Stimulated activated naive CD8-positive, alpha-beta T cell treated with anti-CD3 and anti-CD28 coated beads, Interleukin-15, Interleukin-2, amounts not matched to agents 100 ng/mL and 50 ng/mL, for 24 hours (primary cell): ENCODE measurements around the gene ZNF655.

Experiments
- H3K27ac Mint-ChIP-seq: one replicate; pipeline ENCODE4 v1.8.0; 2021; ENCODE audit warnings: mild to moderate bottlenecking, mixed read lengths
- H3K27me3 Mint-ChIP-seq: one replicate; pipeline ENCODE4 v1.8.0; 2021; ENCODE audit warnings: mixed read lengths
- H3K36me3 Mint-ChIP-seq: one replicate; pipeline ENCODE4 v1.8.0; 2021; ENCODE audit warnings: low read depth, mixed read lengths
- H3K4me1 Mint-ChIP-seq: one replicate; pipeline ENCODE4 v1.8.0; 2021; ENCODE audit warnings: low read depth, mixed read lengths
- H3K4me3 Mint-ChIP-seq: one replicate; pipeline ENCODE4 v1.8.0; 2021; ENCODE audit warnings: mild to moderate bottlenecking, mixed read lengths
- H3K9me3 Mint-ChIP-seq: one replicate; pipeline ENCODE4 v1.8.0; 2021; ENCODE audit warnings: mixed read lengths

Gene ZNF655

GRCh38 chr7:99615989-99616358, 57.5 kb downstream of the ZNF655 start:
- Mint-ChIP-seq H3K4me1 (peaks cover 56% of the 10 kb centered on the region), H3K27me3 (no peaks in the 10 kb centered on the region), H3K36me3 (peaks cover 35% of the 10 kb centered on the region), H3K27ac (peak overlapping the region; percentile 90), H3K9me3 (no peaks in the 10 kb centered on the region), H3K4me3 (peak overlapping the region; percentile 92)

DNA sequence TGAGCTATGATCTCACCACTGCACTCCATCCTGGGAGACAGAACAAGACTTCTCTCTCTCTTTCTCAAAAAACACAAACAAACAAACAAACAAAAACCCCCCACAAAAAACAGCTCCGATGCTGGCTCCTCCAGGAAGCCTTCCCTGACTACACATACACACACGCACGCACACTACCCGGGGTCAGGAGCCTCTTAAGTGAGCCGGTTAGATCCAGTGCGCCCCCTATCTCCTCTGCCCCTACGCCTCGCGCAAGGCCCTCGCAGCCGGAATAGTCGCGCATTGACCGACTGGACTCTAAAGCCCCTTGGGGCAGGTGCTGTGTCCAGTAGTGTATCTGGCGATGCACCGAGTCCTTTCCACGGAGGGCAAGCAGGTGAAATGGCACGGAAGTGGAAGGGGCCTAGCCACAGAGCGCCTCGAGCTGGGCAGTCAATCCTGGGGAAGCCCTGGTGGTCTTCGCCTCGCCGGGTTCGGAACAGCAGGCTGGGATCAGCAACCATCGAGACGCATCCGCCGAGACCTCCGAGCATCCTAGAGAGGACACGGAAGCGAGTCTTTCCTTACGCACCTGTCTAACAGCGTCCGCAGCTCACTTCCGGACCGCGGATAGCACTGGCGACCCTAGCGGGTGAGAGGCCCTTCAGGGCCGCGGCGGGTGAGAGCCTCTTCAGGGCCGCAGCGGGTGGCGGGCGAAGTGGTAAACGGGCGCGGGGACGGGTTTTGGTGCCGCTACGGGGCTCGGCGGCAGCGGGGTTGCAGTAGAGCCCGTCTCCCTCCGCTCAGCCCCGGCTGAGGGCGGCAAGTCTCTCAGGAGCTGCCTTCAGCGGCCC, 58.1 kb downstream of the ZNF655 start, which contains the start of gene ZSCAN25:
TSS of gene ZSCAN25 (plus strand) at position 588 of the 833 bp plus-strand sequence. CDS start 2,661 bp downstream, outside the sequence.
- Mint-ChIP-seq H3K4me3 (peak within 1 kb of the TSS; percentile 92), H3K27ac (peak within 1 kb of the TSS; percentile 90), H3K27me3 (no peaks in the 10 kb centered on the region), H3K4me1 (peaks cover 62% of the 10 kb centered on the region), H3K36me3 (peaks cover 41% of the 10 kb centered on the region), H3K9me3 (no peaks in the 10 kb centered on the region)

- no peaks in the 10 kb centered on the region for H3K27me3 Mint-ChIP-seq
- peak overlapping the region; percentile 92 for H3K4me3 Mint-ChIP-seq
- peaks cover 47% of the 10 kb centered on the region for H3K36me3 Mint-ChIP-seq
- peak overlapping the region; percentile 90 for H3K27ac Mint-ChIP-seq
- no peaks in the 10 kb centered on the region for H3K9me3 Mint-ChIP-seq
- peaks cover 69% of the 10 kb centered on the region for H3K4me1 Mint-ChIP-seq
Measured at GRCh38 chr7:99617192-99617781, 58.8 kb downstream of the ZNF655 start.

DNA sequence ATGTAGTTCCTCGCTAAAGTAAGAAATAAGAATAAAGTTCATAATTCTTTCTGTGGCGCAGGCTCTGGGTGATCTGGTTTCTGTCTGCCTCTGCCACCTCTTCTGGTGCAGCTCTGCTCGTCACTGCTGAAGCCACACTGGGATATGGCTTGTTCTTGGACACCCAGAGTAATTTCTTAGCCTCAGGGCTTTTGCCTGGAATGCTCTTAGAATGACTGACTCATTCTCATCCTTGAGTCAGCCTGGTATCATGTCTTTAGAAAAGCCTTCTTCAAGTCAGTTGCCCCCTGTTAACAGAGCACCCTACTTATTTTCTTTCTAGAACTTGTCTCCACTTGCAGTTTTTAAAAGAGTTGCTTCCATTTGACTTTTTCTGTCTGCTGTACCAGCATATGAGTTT, 60.3 kb downstream of the ZNF655 start:
- peak overlapping the region; percentile 92 for H3K4me3 Mint-ChIP-seq
- H3K27ac Mint-ChIP-seq = peak overlapping the region; percentile 90
- peaks cover 84% of the 10 kb centered on the region for H3K4me1 Mint-ChIP-seq
- H3K27me3 Mint-ChIP-seq = no peaks in the 10 kb centered on the region
- no peaks in the 10 kb centered on the region for H3K9me3 Mint-ChIP-seq
- peaks cover 62% of the 10 kb centered on the region for H3K36me3 Mint-ChIP-seq

- no peaks in the 10 kb centered on the region for H3K27me3 Mint-ChIP-seq
- peaks cover 90% of the 10 kb centered on the region for H3K4me1 Mint-ChIP-seq
- peak overlapping the region; percentile 92 for H3K4me3 Mint-ChIP-seq
- H3K27ac Mint-ChIP-seq = peak overlapping the region; percentile 90
- H3K36me3 Mint-ChIP-seq = peaks cover 71% of the 10 kb centered on the region
- H3K9me3 Mint-ChIP-seq = no peaks in the 10 kb centered on the region
Measured at GRCh38 chr7:99619571-99620130, 61.2 kb downstream of the ZNF655 start.

DNA sequence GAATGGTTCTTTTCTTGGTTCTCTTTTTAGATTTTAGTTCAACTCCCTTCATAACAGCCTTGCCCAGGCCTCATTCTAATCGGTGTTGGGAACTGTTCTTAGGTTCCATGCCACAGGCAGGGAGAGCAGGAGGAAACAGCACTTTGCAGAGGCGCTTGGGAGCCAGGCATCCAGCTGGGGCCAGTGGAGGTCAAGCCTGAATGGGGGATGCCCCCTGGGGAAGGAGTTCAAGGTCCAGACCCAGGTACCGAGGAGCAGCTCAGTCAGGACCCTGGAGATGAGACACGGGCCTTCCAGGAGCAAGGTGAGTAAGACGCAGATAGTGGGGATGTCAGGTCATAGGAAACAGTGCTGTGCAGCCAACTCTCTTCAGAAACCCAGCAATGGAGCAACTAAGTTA, 62.8 kb downstream of the ZNF655 start:
- no peak overlapping the region for H3K4me3 Mint-ChIP-seq
- peaks cover 87% of the 10 kb centered on the region for H3K36me3 Mint-ChIP-seq
- H3K4me1 Mint-ChIP-seq = peaks cover 93% of the 10 kb centered on the region
- H3K27ac Mint-ChIP-seq = peak overlapping the region; percentile 75
- H3K9me3 Mint-ChIP-seq = no peaks in the 10 kb centered on the region
- H3K27me3 Mint-ChIP-seq = no peaks in the 10 kb centered on the region

- H3K27me3 Mint-ChIP-seq = no peaks in the 10 kb centered on the region
- no peaks in the 10 kb centered on the region for H3K9me3 Mint-ChIP-seq
- H3K36me3 Mint-ChIP-seq = peaks cover 96% of the 10 kb centered on the region
- H3K4me3 Mint-ChIP-seq = peak overlapping the region; percentile 96
- H3K4me1 Mint-ChIP-seq = peaks cover 94% of the 10 kb centered on the region
- H3K27ac Mint-ChIP-seq = peak overlapping the region; percentile 100
Measured at GRCh38 chr7:99622596-99622995, 64.2 kb downstream of the ZNF655 start.

GRCh38 chr7:99623091-99623693, 64.8 kb downstream of the ZNF655 start:
- H3K9me3 Mint-ChIP-seq = no peaks in the 10 kb centered on the region
- H3K4me1 Mint-ChIP-seq = peaks cover 89% of the 10 kb centered on the region
- H3K27me3 Mint-ChIP-seq = no peaks in the 10 kb centered on the region
- peak overlapping the region; percentile 96 for H3K4me3 Mint-ChIP-seq
- peak overlapping the region; percentile 100 for H3K27ac Mint-ChIP-seq
- peaks cover 96% of the 10 kb centered on the region for H3K36me3 Mint-ChIP-seq

DNA sequence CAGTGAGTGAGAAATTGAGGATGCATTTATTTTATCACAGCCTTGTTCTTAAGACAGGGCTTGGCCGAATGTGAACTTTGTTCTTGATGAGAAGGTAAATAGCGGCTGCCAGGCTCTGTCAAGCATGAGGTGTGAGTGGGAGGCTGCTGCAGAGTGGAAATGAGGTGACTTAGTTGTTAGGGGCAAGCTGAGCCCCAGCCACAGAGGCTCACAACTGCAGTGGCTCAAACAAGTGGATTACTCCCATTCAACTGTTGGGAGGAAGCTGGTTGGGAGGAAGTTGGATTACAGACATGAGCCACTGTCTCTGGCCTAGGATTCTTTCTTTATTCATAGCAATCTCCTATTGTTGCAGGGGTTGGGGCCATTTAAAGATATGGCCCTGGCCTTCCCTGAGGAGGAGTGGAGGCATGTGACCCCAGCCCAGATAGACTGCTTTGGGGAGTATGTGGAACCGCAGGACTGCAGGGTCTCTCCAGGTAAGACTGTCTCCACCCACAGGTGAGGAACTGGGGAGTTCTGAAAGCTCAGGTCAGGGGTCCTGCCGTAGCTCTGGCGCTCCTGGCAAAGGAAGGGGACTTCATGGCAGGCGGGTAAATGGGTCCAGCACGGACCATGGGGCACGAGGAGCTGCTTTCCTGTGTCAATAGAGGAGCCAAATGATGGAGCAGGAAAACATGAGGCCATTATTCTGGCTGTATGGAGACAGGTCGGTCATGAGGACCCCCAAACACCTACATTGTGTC, 65.4 kb downstream of the ZNF655 start:
- Mint-ChIP-seq H3K4me1 (peaks cover 89% of the 10 kb centered on the region), H3K27me3 (no peaks in the 10 kb centered on the region), H3K4me3 (peak overlapping the region; percentile 96), H3K9me3 (no peaks in the 10 kb centered on the region), H3K36me3 (peaks cover 96% of the 10 kb centered on the region), H3K27ac (peak overlapping the region; percentile 100)

GRCh38 chr7:99624484-99624883, 66.0 kb downstream of the ZNF655 start:
- H3K27ac Mint-ChIP-seq = peak overlapping the region; percentile 100
- H3K9me3 Mint-ChIP-seq = no peaks in the 10 kb centered on the region
- H3K4me1 Mint-ChIP-seq = peaks cover 83% of the 10 kb centered on the region

DNA sequence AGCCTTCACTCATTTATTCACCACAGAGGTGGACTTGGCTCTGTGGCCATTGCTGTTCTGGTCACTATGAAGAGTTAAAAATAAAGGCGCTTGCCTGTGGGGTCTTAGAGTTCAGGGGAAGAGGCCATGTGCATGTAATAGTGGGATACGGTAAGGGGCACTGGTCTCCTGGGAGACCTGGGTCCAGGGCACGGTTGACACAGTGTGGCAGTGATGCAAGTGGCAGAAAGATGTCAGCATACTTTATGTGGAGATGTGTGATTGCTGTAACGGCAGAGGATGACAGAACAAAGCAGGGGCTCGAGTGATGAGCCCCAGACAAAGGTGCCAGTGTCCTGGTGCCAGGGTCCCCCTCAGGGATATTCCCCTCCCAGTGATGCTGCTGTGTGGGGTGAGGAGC, 66.9 kb downstream of the ZNF655 start:
- no peaks in the 10 kb centered on the region for H3K27me3 Mint-ChIP-seq
- H3K4me3 Mint-ChIP-seq = peak overlapping the region; percentile 96
- H3K36me3 Mint-ChIP-seq = peaks cover 92% of the 10 kb centered on the region
- H3K27ac Mint-ChIP-seq = peak overlapping the region; percentile 100
- H3K9me3 Mint-ChIP-seq = no peaks in the 10 kb centered on the region
- H3K4me1 Mint-ChIP-seq = peaks cover 83% of the 10 kb centered on the region

More at GRCh38 chr7:99624484-99624883, 66.0 kb downstream of the ZNF655 start:
- Mint-ChIP-seq H3K27me3 (no peaks in the 10 kb centered on the region), H3K36me3 (peaks cover 94% of the 10 kb centered on the region), H3K4me3 (peak overlapping the region; percentile 96)

DNA sequence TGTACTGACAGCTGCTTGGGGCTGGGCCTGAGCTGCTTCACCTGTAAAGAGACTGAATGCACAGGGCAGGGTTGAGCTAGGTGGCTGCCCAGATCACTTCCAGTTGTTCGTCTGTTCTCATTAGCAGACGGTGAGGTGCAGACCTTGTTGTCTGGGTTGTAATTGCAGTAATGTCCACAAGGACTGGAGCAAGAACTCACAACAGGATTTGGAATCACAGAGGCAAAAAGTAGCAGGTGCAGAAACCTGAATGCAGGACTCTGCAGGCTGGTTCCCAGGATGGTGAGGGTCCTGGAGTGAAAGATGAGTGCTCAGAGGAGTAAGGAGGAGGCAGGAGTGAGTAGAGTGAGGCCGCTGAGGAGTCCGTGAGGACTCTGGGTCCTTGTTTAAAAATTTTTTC, 67.5 kb downstream of the ZNF655 start:
- Mint-ChIP-seq H3K4me3 (peak overlapping the region; percentile 96), H3K9me3 (no peaks in the 10 kb centered on the region), H3K36me3 (peaks cover 92% of the 10 kb centered on the region), H3K27me3 (no peaks in the 10 kb centered on the region), H3K27ac (peak overlapping the region; percentile 100), H3K4me1 (peaks cover 83% of the 10 kb centered on the region)
